NCI-H2196 treated with DMSO at 0.1 percent for 48 hours (cell line): ENCODE measurements around the gene TACC3.
"Not testable (repeated sequence)": the region's sequence is repeated elsewhere in the genome, so short reads cannot be mapped to it uniquely, and the experiment has no call there.

ENCODE experiments used
- DNase-seq: peaks from one replicate; lab custom pipeline; 2025; ENCODE audit not compliant: unreplicated experiment; lab: John Stamatoyannopoulos, UW

The TACC3 gene

GRCh38 chr4:1701671-1702070, 19.6 kb upstream of the TACC3 start:
- DNase-seq: not testable (repeated sequence)

- DNase-seq: no peak
These were observed 17.5 kb upstream of the TACC3 start for GRCh38 chr4:1703867-1704266.

- no peak for DNase-seq
These were observed 15.6 kb upstream of the TACC3 start for GRCh38 chr4:1705732-1706131.

GRCh38 chr4:1706358-1706757, 15.0 kb upstream of the TACC3 start:
- no peak for DNase-seq

- no peak for DNase-seq
These were observed 12.7 kb upstream of the TACC3 start for GRCh38 chr4:1708581-1708980.

- DNase-seq: no peak
These were observed 10.2 kb upstream of the TACC3 start for GRCh38 chr4:1711055-1711570.

- DNase-seq: no peak
These were observed 9.6 kb upstream of the TACC3 start for GRCh38 chr4:1711571-1712215.

- DNase-seq: peak; percentile 96
These were observed 8.9 kb upstream of the TACC3 start, which contains the start of gene SLBP for GRCh38 chr4:1712216-1713002. Gene SLBP (minus strand): TSS chr4:1712319. CDS start chr4:1712188, 131 bp downstream.

GRCh38 chr4:1713003-1713851, 8.1 kb upstream of the TACC3 start:
- peak; percentile 73 for DNase-seq

GRCh38 chr4:1714303-1715001, 6.9 kb upstream of the TACC3 start:
- DNase-seq: peak; percentile 31

- DNase-seq: no peak
These were observed 6.1 kb upstream of the TACC3 start for GRCh38 chr4:1715002-1715758.

GRCh38 chr4:1716065-1716945, 5.0 kb upstream of the TACC3 start:
- no peak for DNase-seq

GRCh38 chr4:1717129-1718094, 3.9 kb upstream of the TACC3 start:
- no peak for DNase-seq

GRCh38 chr4:1718095-1718850, 3.0 kb upstream of the TACC3 start:
- DNase-seq: no peak

- DNase-seq: no peak
These were observed 948 bp upstream of the TACC3 start for GRCh38 chr4:1720163-1720983.
